Stimulated activated CD4-positive, alpha-beta T cell treated with anti-CD3 and anti-CD28 coated beads, Interleukin-12 subunit alpha, Interleukin-12 subunit beta, amount 100 ng/mL, for 48 hours (primary cell): Measurements from ENCODE around the gene EGFLAM.

Experiments
- DNase-seq, 3 donors: peaks; one replicate each; pipeline ENCODE4 v3.0.0-alpha.2; 2020; ENCODE audit warnings: low read depth in 2 of 3, low spot score in 1 of 3

The EGFLAM gene

DNA sequence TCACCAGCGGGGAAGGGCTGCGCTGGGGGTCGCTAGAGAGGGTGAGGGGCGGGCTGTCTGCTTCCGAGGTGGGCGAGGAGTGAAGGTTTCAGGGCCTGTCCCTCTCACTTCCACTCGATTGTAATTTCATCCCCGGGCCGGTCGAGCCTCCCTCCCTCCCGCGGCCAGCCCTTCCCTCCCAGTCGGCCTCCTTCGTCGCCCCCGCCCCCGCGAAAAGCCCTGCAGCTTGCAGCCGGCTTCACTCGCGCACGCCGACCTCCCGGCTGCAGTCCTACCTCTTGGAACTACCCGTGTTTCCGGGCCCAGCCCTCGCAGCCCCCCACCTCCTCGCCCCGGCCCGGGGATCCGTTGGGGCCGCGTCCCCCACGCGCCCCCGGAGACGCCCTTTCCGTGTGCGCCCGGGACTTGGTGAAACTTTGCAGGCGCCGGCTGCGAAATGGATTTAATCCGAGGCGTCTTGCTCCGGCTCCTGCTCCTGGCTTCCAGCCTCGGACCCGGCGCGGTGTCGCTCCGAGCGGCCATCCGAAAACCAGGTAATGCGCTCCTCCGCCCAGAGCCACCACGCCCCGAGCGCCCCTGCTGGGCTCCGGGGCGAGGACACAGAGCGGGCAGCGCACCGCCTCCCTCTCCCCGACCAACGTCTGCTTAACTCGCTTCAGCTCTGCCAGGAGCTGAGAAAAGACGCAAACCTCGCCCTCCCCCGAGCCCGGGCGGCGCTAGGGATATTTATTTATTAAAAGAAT lies at the start of gene EGFLAM:
TSS of gene EGFLAM (plus strand) at position 241 of the 743 bp plus-strand sequence. CDS start at position 437, 196 bp downstream.
- peak in 1 of 3 donors; percentile 0 for DNase-seq

DNA sequence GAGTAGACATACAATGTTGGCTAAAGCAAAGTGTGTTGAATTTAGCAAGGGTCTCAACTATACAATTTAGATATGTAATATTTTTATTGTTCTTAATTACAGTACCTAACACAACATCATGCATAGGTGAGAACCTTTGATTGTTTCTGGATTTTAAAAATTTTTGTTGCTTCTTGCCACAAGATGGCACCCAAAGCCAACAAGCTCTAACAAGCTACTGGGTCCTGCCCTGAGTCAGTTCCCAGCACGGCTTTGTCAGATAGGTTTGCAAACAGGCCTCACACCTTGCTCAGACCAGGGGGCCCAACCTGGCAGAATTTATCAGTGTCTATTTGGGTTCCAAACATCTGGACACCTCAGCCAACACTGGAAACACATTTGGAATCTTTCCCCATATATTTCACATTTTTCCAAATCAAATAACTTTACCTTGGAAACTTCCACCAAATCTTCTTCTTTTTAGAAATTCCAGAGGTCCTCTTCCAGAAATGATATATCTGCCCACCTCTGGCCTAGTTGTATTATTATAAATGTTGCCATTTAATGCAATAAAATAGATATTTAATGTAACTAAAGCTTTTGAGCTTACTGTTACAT lies 49.5 kb upstream of the EGFLAM start:
- DNase-seq = peak in 1 of 3 donors; percentile 3

DNA sequence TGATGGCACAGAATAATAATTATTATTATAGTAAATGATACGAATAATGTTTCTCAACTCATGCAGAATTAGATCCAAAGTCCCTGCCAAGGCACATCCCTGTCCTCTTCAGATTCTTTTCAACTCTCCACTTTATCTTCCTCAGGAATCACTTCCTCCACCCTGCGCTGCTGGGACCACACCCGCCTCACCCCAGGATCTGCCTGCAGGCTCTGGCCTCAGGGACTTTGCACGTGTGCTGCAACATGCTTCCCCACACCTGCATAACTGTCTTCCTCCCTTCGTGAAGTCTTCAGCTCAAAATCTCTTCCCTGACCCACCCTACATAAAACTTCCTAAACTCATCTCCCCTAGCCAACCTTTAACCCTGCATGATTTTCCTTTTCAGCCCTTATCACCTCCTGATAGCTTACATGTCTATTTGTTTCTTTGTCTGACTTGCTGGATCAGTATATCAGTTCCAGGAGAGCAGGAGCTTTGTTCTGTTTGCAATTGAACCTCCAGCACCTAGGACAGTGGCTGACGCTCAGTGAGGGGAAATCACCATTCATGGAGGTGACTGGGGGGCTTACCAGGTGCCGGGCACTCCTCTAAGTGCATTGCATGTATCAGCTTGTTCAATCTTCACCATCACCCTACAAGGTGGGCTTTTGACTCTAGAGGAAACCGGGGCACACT lies 47.5 kb upstream of the EGFLAM start:
- no peak for DNase-seq

DNA sequence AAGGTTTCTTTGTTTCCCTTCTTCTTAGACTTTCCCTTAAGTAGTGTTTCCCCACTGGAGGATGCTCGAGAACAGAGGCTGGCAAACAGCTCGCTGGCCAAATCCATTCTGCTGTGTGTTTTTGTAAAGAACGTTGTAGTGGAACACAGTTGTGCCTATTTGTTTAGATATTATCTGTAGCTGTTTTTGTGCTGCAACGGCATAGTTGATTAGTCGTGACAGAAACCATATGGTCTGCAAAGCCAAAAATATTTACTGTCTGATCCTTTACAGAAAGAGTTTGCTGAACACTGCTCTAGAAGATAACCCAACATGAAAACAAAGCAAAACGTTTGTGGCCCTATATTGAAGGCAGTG lies 47.0 kb upstream of the EGFLAM start:
- DNase-seq = no peak

DNA sequence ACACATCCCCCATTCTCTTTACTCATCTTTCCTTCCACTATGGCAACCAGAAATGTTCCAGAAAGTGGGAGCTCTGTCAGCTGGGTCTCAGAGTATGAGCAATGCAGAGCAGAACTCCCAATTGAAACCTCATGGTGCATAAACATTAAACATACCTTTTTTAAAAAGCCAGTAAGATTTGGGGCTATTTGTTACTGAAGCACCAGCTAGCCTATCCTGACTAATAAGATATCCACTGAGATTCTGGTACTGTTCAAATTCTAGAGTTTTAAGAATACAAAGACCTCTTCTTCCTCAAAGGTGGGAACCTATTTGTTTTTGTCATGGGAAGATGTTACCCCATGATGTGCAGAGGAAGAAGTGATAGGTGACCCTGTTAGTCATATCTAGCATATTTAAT lies 46.1 kb upstream of the EGFLAM start:
- no peak for DNase-seq

DNA sequence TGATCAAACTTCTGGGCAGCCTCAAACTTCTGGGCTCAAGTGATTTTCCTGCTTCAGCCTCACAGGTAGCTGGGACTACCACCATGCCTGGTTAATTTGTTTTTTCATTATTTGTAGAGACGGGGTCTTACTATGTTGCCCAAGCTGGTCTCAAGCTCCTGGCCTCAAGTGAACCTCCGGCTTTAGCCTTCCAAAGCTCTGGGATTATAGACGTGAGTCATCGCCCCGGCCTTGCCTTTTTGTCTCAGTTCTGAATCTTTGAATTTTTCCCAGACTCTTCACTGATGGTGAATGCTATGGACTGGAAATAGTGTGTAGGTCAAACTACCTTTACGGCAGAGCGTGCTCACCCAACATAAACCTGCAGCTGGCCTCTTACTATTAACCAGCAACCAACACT lies 32.3 kb upstream of the EGFLAM start:
- no peak for DNase-seq

DNA sequence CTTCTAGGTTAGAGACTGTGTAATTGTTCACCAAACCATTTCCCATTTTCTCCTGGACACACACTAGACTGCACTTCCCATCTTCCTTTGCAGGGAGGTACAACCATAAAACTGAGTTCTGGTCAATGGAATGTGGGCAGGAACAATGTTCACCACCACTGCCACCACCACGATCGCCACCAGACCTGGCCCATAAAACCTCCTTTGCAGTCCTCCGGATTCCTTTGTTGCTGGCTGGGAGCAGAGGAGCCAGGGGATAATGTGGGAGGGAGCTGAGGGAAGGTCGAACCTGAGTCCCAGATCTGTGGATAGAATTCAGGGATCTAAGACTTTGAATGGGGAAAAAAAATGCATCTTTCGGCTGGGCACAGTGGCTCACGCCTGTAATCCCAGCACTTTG lies 29.4 kb upstream of the EGFLAM start:
- no peak for DNase-seq

DNA sequence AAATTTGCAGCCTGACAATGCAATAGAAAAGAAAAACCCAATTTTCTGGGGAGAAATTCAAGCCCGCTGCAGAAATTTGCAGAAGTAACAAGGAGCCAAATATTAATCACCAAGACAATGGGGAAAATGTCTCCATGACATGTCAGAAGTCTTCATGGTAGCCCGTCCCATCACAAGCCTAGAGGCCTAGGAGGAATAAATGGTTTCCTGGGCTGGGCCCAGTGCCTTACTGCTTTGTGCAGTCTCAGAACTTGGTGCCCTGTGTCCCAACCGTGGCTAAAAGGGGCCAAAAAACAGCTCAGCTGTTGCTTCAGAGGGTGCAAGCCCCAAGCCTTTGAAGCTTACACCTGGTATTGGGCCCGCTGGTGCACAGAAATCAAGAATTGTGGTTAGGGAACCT lies 23.6 kb upstream of the EGFLAM start:
- no peak for DNase-seq

DNA sequence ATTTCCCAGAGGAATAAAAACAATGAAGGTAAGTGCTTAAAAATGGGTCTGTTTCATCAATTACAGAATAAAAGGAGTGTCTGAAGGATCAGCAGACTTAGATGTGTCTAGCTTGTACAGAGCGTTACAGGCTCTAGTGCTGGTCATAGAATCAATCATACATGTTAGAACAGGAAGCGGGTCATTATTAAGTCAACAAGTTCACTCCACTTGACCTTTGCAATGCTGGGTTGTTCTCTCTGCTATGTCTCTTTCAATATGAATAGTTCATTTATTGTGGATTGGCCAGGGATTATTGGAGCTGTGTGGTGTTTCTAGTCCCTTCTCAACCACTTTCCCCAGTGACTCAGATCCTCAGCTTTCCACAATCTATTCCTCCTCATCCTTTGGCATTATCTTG lies 20.7 kb upstream of the EGFLAM start:
- DNase-seq = no peak

DNA sequence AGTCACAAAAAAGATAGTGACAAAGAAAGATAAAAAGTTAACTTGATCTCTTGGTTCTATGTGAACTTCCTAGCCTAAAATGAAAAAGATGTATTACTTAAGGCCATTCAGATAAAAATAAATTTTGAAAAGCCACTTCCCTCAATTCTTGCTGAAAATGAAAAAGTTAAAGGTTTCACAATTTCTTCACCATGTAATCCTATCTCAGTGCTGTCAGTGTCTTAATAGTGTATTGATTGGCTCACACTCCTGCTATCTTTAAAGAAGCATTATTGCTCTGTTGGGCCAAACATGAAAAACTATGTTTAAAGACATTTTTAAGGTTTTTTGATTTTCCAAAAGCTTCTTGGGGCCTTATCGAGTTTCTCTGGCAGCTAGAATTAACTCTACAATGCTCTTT lies 18.1 kb upstream of the EGFLAM start:
- no peak for DNase-seq

DNA sequence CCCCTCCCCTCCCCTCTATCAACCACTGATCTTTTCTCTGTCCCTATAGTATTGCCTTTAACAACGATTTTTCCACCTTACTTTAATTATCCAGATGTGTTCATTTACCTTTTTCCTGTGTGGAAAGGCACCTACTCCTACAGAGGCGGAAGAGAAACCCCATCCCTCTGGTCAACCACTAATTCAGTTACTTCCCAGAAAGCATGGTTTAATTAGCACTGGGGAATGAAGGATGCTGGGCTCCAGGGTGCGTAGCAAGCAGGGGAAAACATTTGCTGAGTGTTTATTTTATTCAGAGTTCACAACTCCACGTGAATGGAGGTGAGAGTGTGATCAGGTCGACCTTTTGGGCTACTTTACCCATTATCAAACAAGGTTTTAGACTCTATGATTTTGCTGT lies 16.7 kb upstream of the EGFLAM start:
- no peak for DNase-seq

DNA sequence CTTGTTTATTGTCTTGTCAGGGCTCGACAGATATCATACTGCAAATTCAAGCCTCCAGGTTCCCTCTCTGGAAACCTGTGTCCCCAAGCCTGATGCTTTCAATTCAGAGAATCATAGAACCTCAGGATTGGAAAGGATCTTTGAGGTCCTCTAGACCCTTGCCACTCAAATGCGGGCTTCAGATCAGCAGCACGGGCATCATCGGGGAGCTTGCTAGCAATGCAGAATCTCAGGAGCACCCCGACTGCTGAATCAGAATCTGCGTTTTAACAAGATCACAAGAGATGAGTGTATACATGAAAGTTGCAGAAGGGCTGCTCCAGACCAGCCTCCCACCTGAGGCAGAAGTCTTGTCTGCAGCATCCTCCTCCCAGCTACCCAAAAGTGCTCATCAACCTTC lies 13.1 kb upstream of the EGFLAM start:
- no peak for DNase-seq

DNA sequence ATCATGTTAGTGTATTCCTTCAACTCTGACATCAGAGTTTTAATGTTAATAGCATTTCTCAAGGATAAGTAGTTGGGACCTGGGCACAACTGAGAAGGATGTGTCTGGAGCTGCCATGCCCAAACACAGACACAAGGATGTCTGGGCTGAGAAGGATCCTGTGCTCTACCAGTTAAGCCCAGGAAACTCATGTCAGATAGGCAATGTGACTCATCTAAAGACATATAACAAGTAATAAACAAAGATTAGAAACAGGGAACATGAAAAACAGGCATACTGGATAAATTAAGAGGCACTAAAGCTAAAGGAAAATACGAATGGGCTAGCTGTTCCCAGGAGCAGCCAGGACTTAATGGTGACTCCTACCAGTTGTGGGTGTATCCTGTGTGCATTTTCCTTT lies 9.1 kb upstream of the EGFLAM start:
- DNase-seq = no peak

DNA sequence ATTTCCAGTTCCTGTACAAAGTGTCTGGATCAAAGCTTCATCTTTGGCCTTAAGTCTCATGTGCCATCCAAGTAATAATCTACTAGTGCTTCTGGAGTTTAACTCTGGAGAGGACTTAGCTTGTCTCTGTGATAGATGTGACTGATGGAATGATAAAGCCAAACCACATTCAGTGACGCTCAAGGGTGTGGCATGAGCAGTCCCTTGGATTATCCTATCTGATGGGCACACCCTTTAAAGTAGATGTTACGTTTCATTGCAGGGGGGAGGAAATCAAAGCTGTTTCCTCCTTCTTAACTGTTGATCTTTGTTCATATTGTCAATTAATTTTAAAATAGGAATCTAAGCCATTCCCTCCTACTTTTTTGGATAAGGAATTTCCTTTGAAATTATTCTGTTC lies 8.5 kb upstream of the EGFLAM start:
- no peak for DNase-seq

DNA sequence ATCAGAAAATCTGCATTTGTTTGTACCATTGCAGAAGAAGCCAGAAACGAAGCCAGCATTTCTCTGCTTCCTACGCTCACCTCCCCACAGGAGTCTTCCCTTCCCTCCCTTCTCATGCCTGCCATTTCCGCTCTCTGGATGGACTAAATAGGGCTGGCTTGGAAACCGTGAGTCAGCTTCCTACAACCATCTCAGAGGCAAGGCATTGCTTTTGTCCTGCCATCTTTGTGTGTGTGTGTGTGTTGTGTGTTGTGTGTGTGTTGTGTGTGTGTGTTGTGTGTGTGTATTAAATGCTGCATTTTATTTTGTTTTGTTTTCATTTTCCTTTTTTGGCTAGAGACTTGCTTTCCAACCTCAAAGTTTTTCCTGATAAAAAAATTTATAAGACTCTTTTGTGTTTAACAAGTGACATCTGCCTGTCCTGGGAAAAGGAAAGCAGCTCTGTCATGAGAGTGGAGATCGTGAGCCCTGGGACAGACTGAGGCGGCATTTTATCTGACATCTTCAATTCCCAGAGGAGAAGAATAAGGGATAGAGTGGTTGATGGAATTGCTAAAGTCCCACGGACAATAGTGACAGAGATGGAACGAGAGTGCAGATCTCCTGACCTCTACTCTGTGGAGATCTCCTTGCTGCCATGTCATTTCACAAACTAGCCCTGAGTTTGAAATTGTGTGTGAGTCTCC lies 7.5 kb upstream of the EGFLAM start:
- no peak for DNase-seq

DNA sequence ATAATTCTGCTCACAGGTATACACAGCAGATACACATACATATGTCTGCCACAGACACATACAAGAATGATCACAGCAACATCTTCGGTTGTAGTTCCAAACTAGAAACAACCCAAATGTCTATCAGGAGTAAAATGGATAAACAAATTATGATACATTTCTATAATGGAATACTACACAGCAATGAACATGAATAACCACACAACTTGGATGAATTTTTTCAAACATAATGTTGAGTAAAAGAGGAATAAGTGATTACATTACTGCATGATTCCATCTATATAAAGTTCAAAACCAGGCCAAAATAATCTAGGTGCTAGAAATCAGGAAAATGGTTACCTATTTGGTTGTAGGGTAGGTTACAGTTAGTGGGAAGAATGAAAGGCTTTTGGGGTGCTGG lies 4.6 kb upstream of the EGFLAM start:
- no peak for DNase-seq

DNA sequence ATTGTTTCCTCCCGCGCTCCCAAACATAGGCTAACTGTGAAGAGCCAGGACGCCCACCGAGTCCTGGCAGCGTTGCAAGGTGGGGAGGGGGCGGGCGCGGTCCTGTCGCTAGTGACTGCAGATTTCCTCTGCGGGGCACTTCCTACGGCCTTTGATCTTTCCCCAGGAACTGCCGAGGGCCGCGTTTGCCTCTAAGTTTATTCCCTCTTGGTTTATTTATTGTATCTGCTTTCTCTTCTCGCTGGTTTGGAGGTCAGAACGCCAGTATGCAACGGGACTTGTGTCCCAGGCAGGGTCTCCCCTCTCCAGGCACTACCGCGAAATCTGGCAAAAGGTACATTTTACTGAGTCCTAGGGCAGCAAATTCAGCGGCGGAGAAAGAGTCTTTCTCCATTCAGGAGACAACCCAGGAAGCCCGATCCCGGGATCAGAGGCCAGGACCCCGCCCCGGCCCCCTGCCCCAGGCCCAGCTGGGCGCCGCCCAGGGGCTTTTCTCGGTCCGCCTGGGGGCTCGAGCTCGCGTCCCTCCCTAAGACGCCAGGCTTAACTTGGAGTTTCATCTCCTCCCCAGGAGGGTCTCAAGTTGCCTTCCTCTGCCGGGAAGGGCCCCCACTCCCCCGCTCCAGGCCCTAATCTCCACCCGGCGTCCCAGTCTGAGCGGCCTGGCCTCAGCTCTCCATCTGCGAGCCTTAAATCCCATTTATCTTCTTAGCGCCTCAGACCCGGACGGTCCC lies 884 bp upstream of the EGFLAM start:
- no peak for DNase-seq

DNA sequence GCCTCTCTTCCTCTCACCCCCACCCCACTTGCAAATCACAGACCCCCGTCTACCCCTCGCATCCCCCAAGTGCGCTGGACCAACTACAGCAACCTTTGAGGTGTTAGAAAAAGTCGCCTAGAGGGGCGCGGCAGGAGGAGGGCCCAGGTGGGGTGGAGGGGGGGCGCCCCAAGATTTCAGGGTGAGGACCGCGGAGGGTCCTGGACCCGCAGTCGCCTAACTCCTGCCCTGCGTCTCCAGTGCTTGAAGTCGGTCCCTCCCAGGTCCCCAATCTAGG lies 379 bp upstream of the EGFLAM start:
- no peak for DNase-seq

DNA sequence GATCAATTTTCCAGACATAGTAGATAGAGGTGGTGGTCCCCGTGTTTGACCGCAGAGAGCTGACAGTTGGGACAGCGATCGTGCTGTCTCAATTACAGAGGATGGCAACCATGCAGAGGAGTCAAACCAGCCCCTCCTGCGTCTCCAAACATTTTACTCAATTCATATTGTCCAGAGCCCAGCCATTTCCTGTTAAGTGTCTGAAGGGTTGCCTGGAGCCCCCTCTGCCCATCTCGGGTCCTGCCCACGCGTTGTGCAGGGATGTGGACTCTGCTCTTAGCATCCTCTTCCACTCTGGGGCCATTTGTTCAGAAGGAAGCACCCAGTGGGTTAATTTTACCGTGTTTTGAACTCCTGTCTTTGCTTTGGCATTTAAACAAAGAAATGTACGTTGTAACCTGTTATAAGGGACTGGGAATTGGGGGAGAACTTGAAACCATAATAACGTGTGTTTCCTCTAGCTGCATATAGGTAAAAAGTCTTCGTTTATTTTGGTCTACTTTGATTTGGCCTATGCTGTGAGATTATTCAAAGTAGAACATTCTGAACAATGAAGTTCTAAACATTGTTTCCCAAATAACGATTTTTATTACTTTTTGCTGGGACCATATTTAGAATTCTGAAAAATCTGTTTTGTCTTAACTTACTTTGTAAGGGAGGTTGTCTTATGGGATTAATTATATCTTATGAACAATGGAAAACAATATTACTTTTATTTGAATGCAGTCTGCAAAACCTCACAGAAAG lies 876 bp downstream of the EGFLAM start:
- no peak for DNase-seq

DNA sequence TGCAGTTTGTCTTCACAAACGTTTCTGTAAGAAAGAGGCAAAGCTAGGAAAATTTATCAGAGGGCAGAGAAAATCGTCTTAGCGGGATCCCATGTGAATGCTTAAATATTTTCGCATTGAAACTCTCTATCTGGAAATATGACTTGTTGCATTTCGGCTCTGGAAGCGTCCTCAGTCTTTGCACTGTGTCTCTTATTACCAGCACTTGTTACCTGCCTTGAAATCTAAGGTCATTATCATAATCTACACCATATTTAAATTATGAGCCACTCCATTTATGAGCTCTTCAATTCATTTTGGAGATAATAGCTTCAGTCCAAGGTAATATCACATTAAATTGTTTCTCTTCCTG lies 1.4 kb downstream of the EGFLAM start:
- no peak for DNase-seq

DNA sequence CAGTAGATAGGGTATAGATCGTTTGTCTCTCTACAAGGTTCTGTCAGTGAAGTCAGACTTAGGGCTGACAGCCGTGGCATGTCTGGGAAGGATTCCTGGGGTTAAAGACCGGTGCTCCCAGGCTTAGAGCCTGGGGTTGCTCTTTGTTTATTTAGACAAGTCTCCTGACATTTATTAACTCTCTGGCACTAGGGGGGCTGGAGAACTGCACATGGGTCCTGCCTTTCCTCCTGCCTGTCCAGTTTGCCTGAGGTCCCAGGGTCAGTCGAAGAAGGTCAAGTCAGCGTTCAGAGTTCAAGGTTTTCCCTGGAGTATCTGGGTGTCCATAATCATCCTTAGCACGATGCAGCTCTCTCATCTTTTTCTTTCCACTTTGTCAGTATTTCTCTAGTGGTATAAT lies 5.6 kb downstream of the EGFLAM start:
- no peak for DNase-seq
